Activated CD8-positive, alpha-beta memory T cell treated with anti-CD3 and anti-CD28 coated beads for 48 hours (primary cell): ENCODE measurements around the gene RAC2.
"Not testable (repeated sequence)": the region's sequence is repeated elsewhere in the genome, so short reads cannot be mapped to it uniquely, and the experiment has no call there.

Source experiments
- DNase-seq, 3 experiments: peaks; one replicate each; pipeline ENCODE4 v3.0.0-alpha.2; 2020; ENCODE audit warnings: low read depth in 2 of 3, low spot score in 2 of 3

RAC2 gene

GRCh38 chr22:37206841-37207821 is 36.9 kb downstream of the RAC2 start:
- DNase-seq: no peak

GRCh38 chr22:37206118-37206840 is 37.8 kb downstream of the RAC2 start:
- no peak for DNase-seq

GRCh38 chr22:37205046-37205445 is 39.0 kb downstream of the RAC2 start:
- DNase-seq: no peak

- DNase-seq: no peak
These were observed 39.9 kb downstream of the RAC2 start for GRCh38 chr22:37204045-37204655.

- DNase-seq: no peak
These were observed 40.6 kb downstream of the RAC2 start for GRCh38 chr22:37203354-37204044.

GRCh38 chr22:37202716-37203115 is 41.4 kb downstream of the RAC2 start:
- DNase-seq: no peak

GRCh38 chr22:37202001-37202555 is 42.0 kb downstream of the RAC2 start:
- no peak for DNase-seq

GRCh38 chr22:37201443-37201820 is 42.6 kb downstream of the RAC2 start:
- DNase-seq: not testable (repeated sequence)

- DNase-seq: no peak
These were observed 44.3 kb downstream of the RAC2 start for GRCh38 chr22:37199760-37200108.

- peak; percentile 97 to 100 (median 99) for DNase-seq
These were observed 44.8 kb downstream of the RAC2 start for GRCh38 chr22:37199103-37199759.

GRCh38 chr22:37198258-37199102 is 45.6 kb downstream of the RAC2 start:
- DNase-seq: peak; percentile 81 to 99 (median 97)

- no peak for DNase-seq
These were observed 46.4 kb downstream of the RAC2 start for GRCh38 chr22:37197451-37198257.

GRCh38 chr22:37196539-37197450 is 47.3 kb downstream of the RAC2 start:
- DNase-seq: no peak

GRCh38 chr22:37195921-37196320 is 48.1 kb downstream of the RAC2 start:
- no peak for DNase-seq

GRCh38 chr22:37194750-37195149 is 49.3 kb downstream of the RAC2 start:
- DNase-seq: no peak

- peak in 2 of 3 experiments; percentile 43 to 44 for DNase-seq
These were observed 50.4 kb downstream of the RAC2 start for GRCh38 chr22:37193629-37194191.

GRCh38 chr22:37192741-37193140 is 51.3 kb downstream of the RAC2 start:
- DNase-seq: no peak
